SK-N-MC (cell line): ENCODE data around the gene TRAIP.

Experiments used
- EZH2 ChIP-seq: fragments of 200-600 bp; sonication (generic); IDR thresholded peaks from one replicate; pipeline ENCODE4 v1.6.1; 2017; ENCODE audit warnings: antibody characterized with exemption
- FOXP2 ChIP-seq: optimal IDR thresholded peaks from 2 replicates; pipeline ENCODE3; 2011; ENCODE audit warnings: mild to moderate bottlenecking, moderate library complexity; ENCODE audit not compliant: insufficient read depth; ENCODE audit errors: extremely low read length, control extremely low read depth

- TF ChIP-seq FOXP2 (no peak), EZH2 (no peak)
Observed at GRCh38 chr3:49901366-49902339, 45.3 kb upstream of the TRAIP start.
